Small intestine (tissue), 7 donors: ENCODE results near the gene HOXC5. TPM values are rescaled to one million over a fixed set of nuclear protein-coding genes. Genes with fewer than 3 reads are reported as not detected.

Experiments
- DNase-seq, 2 donors: peaks; one replicate each; pipeline versions ENCODE4 v3.0.0 to v3.0.0-alpha.2; 2013
- FAIRE-seq: peaks from 2 replicates; lab custom pipeline; 2012; peaks lifted over from hg19 to GRCh38; lab: Jason Lieb, UNC
- H3K27ac ChIP-seq, 3 donors: one replicate each; pipeline ENCODE4 v1.5.1; 2013; ENCODE audit warnings: low read length in 2 of 3, mild to moderate bottlenecking in 2 of 3, control low read depth in 1 of 3, inconsistent platforms in 1 of 3, low read depth in 1 of 3, moderate library complexity in 1 of 3
- H3K27me3 ChIP-seq, 3 donors: one replicate each; pipeline ENCODE4 v1.6.1; 2013; ENCODE audit warnings: low read length in 3 of 3, inconsistent platforms in 1 of 3; ENCODE audit not compliant: control insufficient read depth in 3 of 3, insufficient read depth in 3 of 3
- H3K36me3 ChIP-seq, 3 donors: one replicate each; pipeline ENCODE4 v1.6.1; 2013; ENCODE audit warnings: low read length in 3 of 3, inconsistent platforms in 1 of 3, low read depth in 1 of 3, mild to moderate bottlenecking in 1 of 3, moderate library complexity in 1 of 3; ENCODE audit not compliant: control insufficient read depth in 3 of 3, insufficient read depth in 2 of 3
- H3K4me1 ChIP-seq, 3 donors: one replicate each; pipeline ENCODE4 v1.6.1; 2013; ENCODE audit warnings: low read length in 2 of 3, inconsistent platforms in 1 of 3, low read depth in 1 of 3, mild to moderate bottlenecking in 1 of 3, moderate library complexity in 1 of 3; ENCODE audit not compliant: control insufficient read depth in 3 of 3, insufficient read depth in 2 of 3
- H3K4me3 ChIP-seq, 3 donors: one replicate each; pipeline ENCODE4 v1.5.1; 2013; ENCODE audit warnings: low read length in 3 of 3, control low read depth in 1 of 3, inconsistent platforms in 1 of 3, low read depth in 1 of 3, mild to moderate bottlenecking in 1 of 3, moderate library complexity in 1 of 3
- H3K9me3 ChIP-seq, 2 donors: one replicate each; pipeline ENCODE4 v1.6.1; 2013; ENCODE audit warnings: low read depth in 1 of 2, low read length in 1 of 2; ENCODE audit not compliant: control insufficient read depth in 2 of 2, insufficient read depth in 1 of 2
- WGBS, 3 donors: extraction: QIAGEN DNeasy Blood & Tissue Kit; methylation state at CpG; one replicate each; pipeline ENCODE4 v1.1.7; 2013; 5-methylcytosine and 5-hydroxymethylcytosine counted together
- polyA plus RNA-seq, 4 donors: library from polyadenylated mRNA; stranded (reverse) in 3 of 4; unstranded in 1 of 4; fragments of 200-250 nt in 3 of 4; fragments of 120-200 nt in 1 of 4; gene quantifications; one replicate each; pipeline versions ENCODE4 v1.2.1 to v1.2.3, GENCODE V29; 2013
- donor health status: healthy with polysubstance abuse.
- donor health status: control.
- donor health status: control.
- donor health status: Bipolar disorder and iron deficiency.
- donor health status: healthy.

HOXC5 gene
- polyA plus RNA-seq, 4 donors: 0.63 to 0.65 TPM; not detected in 2

DNA sequence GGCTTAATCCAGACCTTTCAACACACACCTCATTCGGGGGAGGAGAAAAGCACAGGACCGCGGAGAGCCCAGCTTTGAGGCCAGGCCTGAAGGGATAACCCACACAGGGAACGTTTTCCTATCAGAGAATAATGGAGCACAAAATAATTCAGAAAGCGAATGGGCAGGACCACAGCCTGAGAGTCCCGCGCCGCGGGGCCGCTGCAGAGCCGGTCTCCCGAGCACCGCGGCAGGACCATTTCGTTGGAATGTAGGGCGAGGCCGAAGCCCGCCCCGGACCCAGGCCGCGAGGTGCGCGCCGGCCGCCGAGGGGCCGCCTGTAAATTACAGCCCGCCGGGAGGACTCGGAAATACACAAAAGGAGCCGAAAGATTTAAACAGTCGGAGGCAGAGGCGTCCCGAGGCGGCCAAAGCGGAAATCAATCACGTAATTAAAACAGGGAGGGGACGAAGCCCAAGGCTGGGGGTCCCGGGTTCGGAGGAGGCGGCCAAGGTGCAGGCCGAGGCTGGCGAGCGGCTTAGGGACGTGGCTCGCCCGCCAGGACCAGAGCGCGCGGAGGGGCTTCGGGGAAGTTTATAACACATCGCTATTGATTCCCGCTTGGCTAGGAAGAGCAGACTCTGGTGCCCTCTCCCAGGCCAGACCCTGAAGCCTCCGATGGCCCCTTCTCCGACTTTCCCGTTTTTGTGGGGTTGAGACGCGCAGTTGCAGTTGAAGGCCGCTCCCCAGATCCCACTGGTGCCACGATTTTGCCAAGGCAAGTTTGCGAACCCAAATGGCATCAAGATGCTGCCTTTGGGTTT is 14.5 kb downstream of the HOXC5 start:
- DNase-seq (no peak), FAIRE-seq (no peak)
- peaks cover 0 to 2% (median 0%) of the 10 kb centered on the region in 3 donors for H3K36me3 ChIP-seq
- WGBS, 3 donors: 36 to 48% (median 39%) methylated on average over 60 to 61 of the region's 61 CpGs
- H3K9me3 ChIP-seq: no peaks in the 10 kb centered on the region
- H3K4me3 ChIP-seq: no peak overlapping the region
- H3K27me3 ChIP-seq: peaks cover 3 to 85% (median 25%) of the 10 kb centered on the region in 3 donors
- no peak overlapping the region for H3K27ac ChIP-seq
- H3K4me1 ChIP-seq: peaks cover 2 to 21% (median 3%) of the 10 kb centered on the region in 3 donors

DNA sequence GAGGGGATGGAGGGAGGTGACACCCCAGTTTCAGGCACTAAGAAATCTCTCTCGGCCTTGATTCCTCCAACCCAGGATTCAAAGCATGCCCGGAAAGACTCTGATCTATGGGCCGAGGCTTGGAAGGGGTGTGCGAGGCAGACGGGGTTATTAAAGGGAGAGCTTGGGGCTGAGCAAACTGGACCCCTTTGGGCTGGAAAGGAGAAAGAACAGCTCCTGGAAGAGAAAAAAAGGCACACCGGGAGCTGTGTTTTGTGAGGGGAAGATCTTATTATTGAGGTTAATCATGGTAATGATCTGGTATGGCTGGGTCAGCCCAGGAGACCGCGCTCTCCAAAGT is 15.1 kb downstream of the HOXC5 start:
- Histone ChIP-seq H3K36me3 (peaks cover 0 to 2% (median 0%) of the 10 kb centered on the region in 3 donors), H3K27me3 (peaks cover 3 to 86% (median 25%) of the 10 kb centered on the region in 3 donors), H3K4me1 (peaks cover 2 to 26% (median 3%) of the 10 kb centered on the region in 3 donors), H3K4me3 (no peak overlapping the region), H3K9me3 (no peaks in the 10 kb centered on the region), H3K27ac (no peak overlapping the region)
- DNase-seq (no peak), FAIRE-seq (no peak)
- WGBS, 3 donors: 65 to 76% (median 70%) methylated on average over 8 of the region's 8 CpGs

DNA sequence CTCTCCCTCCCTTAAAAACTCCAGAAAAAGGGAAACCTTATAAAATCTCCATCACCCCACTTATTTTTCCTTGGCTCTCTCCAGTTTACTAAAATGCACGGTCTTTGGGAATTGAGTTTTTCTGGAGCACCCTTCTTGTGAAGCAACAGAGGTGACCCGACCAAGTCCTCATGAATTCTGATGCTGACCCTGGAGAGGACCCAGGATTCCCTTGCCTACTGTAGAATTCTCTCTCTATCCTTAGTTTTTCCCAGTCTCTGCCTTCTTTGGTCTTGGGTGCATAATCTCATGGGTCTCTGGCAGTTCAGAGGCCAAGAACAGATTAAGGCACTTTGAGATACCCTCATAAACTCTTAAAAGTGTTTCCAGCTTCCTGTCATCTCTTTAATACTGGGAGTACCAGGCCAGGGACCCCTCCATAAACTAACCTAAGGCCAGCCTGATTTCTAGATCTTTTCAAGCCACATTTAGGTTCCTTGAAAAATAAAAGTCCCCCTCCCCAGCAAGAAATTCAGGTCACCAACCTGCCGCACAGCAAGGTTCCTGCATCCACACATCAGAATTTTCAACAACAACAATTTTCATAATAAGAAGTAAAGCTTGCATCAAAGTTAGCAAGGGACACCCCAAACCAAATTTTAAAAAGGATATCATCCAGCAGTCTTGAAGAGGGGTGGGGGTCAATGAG is 15.7 kb downstream of the HOXC5 start:
- H3K27me3 ChIP-seq: peaks cover 3 to 87% (median 30%) of the 10 kb centered on the region in 3 donors
- 57 to 83% (median 71%) methylated on average over 3 of the region's 3 CpGs for WGBS, 3 donors
- DNase-seq (no peak), FAIRE-seq (no peak)
- H3K4me1 ChIP-seq: peaks cover 2 to 30% (median 3%) of the 10 kb centered on the region in 3 donors
- no peak overlapping the region for H3K27ac ChIP-seq
- H3K36me3 ChIP-seq: peaks cover 0 to 2% (median 0%) of the 10 kb centered on the region in 3 donors
- no peak overlapping the region for H3K4me3 ChIP-seq
- no peaks in the 10 kb centered on the region for H3K9me3 ChIP-seq

DNA sequence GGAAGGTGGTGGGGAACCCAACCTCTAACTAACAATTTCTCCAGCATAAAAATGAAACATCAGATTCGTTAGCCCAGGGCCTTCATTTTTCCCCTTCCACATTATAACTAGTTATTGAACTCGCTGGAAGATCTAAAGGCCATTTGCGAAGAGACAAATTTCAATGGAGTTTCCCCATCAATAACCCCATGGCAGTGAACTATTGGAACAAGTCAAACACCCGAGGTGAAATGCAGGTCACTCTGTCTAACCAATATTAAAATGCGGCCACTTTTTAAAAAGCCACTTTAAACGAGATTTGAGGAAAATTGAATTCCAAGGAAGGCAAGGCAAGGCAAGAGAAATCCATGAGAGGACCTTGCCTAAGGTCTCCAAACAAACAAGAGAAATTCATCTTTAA is 16.3 kb downstream of the HOXC5 start:
- Histone ChIP-seq H3K9me3 (no peaks in the 10 kb centered on the region), H3K4me3 (no peak overlapping the region), H3K27me3 (peaks cover 3 to 90% (median 30%) of the 10 kb centered on the region in 3 donors), H3K27ac (no peak overlapping the region), H3K36me3 (peaks cover 0 to 2% (median 0%) of the 10 kb centered on the region in 3 donors), H3K4me1 (peaks cover 2 to 31% (median 3%) of the 10 kb centered on the region in 3 donors)
- no peak for FAIRE-seq
- WGBS, 3 donors: 63 to 71% (median 70%) methylated on average over 6 of the region's 6 CpGs
- no peak for DNase-seq

DNA sequence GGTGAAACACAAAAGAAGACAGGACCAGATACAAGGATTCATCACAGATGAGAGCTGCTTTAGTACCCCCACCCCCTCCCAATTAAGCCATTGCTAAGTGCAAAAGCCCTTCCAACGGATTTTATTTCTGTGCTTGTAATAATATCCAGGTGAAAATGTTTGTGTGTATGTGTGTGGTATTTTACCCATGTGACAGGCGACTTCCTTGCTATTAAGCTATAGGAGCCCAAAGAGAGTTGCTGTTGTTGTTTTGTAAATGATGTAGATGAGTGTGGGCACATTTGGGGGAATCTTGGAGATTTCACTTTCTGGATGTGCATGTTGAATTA is 17.6 kb downstream of the HOXC5 start:
- Histone ChIP-seq H3K9me3 (no peaks in the 10 kb centered on the region), H3K4me1 (peaks cover 2 to 29% (median 3%) of the 10 kb centered on the region in 3 donors), H3K27ac (no peak overlapping the region), H3K27me3 (peaks cover 3 to 94% (median 25%) of the 10 kb centered on the region in 3 donors), H3K4me3 (no peak overlapping the region), H3K36me3 (peaks cover 0 to 2% (median 0%) of the 10 kb centered on the region in 3 donors)
- FAIRE-seq: no peak
- no peak for DNase-seq
- WGBS, 3 donors: 48 to 61% (median 59%) methylated on average over 2 of the region's 2 CpGs

DNA sequence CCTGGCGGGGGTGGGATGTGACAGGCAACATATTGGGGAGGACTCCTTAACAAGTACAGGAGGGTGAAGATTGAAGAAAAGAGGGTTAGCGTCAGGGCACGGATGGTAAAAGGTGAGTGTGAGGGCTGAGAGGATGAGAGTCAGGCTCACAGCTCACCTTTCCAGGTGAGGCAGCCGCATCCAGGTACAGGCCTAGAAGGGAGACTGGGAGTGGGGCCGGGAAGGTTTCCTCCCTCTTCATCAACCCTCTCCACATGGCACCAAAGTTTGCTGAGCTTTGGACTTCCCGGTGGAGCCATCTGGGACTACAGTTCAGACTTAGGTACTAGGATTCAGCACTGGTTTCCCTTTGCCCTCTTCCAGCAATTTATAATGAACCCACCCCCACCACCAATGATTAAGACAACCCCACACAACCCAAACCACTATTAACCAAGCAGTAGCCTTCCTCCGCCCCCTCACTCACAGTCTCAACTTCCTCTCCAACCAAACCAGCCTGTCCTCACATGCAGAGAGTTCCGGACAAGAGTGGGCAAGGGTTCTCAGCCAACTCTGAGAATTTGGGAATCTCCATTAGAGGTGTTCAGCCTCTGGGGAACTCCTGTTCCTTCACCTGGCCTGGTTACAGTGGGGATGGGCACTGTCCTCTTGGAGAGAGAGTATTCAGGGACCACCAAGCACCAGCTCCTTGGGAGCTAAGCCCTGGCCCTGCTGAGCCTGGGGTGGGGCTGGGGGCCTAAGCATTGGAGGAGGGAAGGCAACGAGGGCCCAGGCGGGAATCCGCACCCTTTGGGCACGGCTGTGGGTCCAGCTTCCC is 18.4 kb downstream of the HOXC5 start:
- WGBS, 3 donors: 27 to 40% (median 28%) methylated on average over 12 of the region's 12 CpGs
- Histone ChIP-seq H3K27me3 (peaks cover 3 to 95% (median 25%) of the 10 kb centered on the region in 3 donors), H3K4me3 (no peak overlapping the region), H3K27ac (peak overlapping the region in 1 of 3 donors; percentile 26), H3K4me1 (peaks cover 2 to 31% (median 3%) of the 10 kb centered on the region in 3 donors), H3K36me3 (peaks cover 0 to 2% (median 0%) of the 10 kb centered on the region in 3 donors), H3K9me3 (no peaks in the 10 kb centered on the region)
- no peak for FAIRE-seq
- DNase-seq: peak; percentile 40 to 43

DNA sequence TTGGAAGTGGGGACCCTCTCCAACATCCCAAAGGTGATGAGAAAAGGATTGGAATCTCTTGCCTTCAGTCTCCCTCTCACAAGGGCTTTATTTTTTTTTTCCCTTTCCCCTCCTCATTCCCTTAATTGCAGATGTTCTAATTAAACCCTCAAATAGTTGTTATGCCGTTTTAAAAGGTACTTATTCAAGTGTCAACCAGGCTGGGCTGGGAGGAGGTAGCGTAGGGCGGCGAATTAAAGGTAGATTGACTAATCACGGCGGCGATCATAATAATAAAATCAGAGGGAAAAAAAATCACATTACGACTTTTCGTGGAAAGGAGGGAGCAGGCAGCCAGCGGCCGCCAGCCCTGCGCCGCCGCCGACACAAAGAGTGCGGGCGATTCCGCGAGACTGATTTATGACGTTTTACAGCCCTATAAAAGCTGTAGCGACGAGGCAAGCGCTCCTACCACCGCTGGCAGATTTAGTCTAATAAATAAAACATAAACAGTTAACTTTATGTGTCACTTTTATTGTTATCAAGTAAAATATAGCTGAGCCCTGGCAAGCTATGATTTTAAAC is 19.1 kb downstream of the HOXC5 start:
- no peaks in the 10 kb centered on the region for H3K9me3 ChIP-seq
- H3K36me3 ChIP-seq: peaks cover 0 to 2% (median 0%) of the 10 kb centered on the region in 3 donors
- H3K4me1 ChIP-seq: peaks cover 2 to 31% (median 3%) of the 10 kb centered on the region in 3 donors
- peak overlapping the region in 2 of 3 donors; percentile 68 to 81 for H3K27ac ChIP-seq
- no peak overlapping the region for H3K4me3 ChIP-seq
- DNase-seq (peak; percentile 58 to 83), FAIRE-seq (no peak)
- WGBS, 3 donors: 10 to 19% (median 18%) methylated on average over 24 of the region's 24 CpGs
- peaks cover 0 to 94% (median 23%) of the 10 kb centered on the region in 3 donors for H3K27me3 ChIP-seq
